ENCODE data around the gene PLA2G6. TPM values are rescaled to one million over a fixed set of nuclear protein-coding genes. Genes with fewer than 3 reads are reported as not detected.
"Not testable (repeated sequence)": the region's sequence is repeated elsewhere in the genome, so short reads cannot be mapped to it uniquely, and the experiment has no call there.

The PLA2G6 gene
- total RNA-seq, 3 donors from 2014 or later, result 41.1 to 68.1 (median 59.3) TPM

GRCh38 chr22:38180841-38181452 lies 683 bp downstream of the PLA2G6 start:
- peak in 1 of 2 donors; percentile 66 for DNase-seq (ENCODE audit: low spot score in 2 of 2)

GRCh38 chr22:38178605-38178937 lies 3.1 kb downstream of the PLA2G6 start:
- Histone ChIP-seq H3K4me1 (peaks cover 6 to 23% of the 10 kb centered on the region in 2 donors), H3K27ac (peak overlapping the region; percentile 96)
- H3K36me3 ChIP-seq; H3K27me3 ChIP-seq; H3K9me3 ChIP-seq; DNase-seq (ENCODE audit: low spot score in 2 of 2); H3K4me3 ChIP-seq; intact Hi-C loops (cut with DNase I; ENCODE audit: low total_unique reads): not testable (repeated sequence)

More at GRCh38 chr22:38180841-38181452, 683 bp downstream of the PLA2G6 start:
- Histone ChIP-seq H3K4me3 (peak overlapping the region; percentile 53 to 73 (median 55)), H3K9me3 (no peaks in the 10 kb centered on the region), H3K36me3 (no peaks in the 10 kb centered on the region), H3K4me1 (peaks cover 3 to 21% of the 10 kb centered on the region in 2 donors), H3K27me3 (no peaks in the 10 kb centered on the region), H3K27ac (peak overlapping the region; percentile 96)
- intact Hi-C loops (cut with DNase I; ENCODE audit: low total_unique reads), result no loop called here
- no peak for TF ChIP-seq POLR2A (IDR thresholded peaks at IDR 0.05)
- TF ChIP-seq POLR2AphosphoS5 (IDR thresholded peaks at IDR 0.05), result peak in 2 of 3 donors; percentile 14 to 23

GRCh38 chr22:38177926-38178604 lies 3.6 kb downstream of the PLA2G6 start:
- intact Hi-C loops (cut with DNase I; ENCODE audit: low total_unique reads), result no loop called here
- Histone ChIP-seq H3K27me3 (no peaks in the 10 kb centered on the region), H3K4me3 (peak overlapping the region in 1 of 3 donors; percentile 9), H3K27ac (peak overlapping the region; percentile 96), H3K4me1 (peaks cover 10 to 28% of the 10 kb centered on the region in 2 donors), H3K36me3 (no peaks in the 10 kb centered on the region), H3K9me3 (no peaks in the 10 kb centered on the region)
- TF ChIP-seq POLR2AphosphoS5 (IDR thresholded peaks at IDR 0.05) (peak; percentile 52 to 82 (median 71)), CTCF (IDR thresholded peaks at IDR 0.05) (peak in 1 of 3 donors; percentile 9), POLR2A (IDR thresholded peaks at IDR 0.05) (no peak)
- DNase-seq (ENCODE audit: low spot score in 2 of 2), result peak; percentile 68 to 87

- peaks cover 14 to 33% of the 10 kb centered on the region in 2 donors for H3K4me1 ChIP-seq
- H3K36me3 ChIP-seq; H3K4me3 ChIP-seq; H3K9me3 ChIP-seq; intact Hi-C loops (cut with DNase I; ENCODE audit: low total_unique reads); DNase-seq (ENCODE audit: low spot score in 2 of 2); H3K27me3 ChIP-seq: not testable (repeated sequence)
- peak overlapping the region; percentile 96 for H3K27ac ChIP-seq
These were observed 4.1 kb downstream of the PLA2G6 start for GRCh38 chr22:38177571-38177925.

- intact Hi-C loops (cut with DNase I; ENCODE audit: low total_unique reads), result no loop called here
- peak overlapping the region; percentile 96 for H3K27ac ChIP-seq
These were observed 4.6 kb downstream of the PLA2G6 start for GRCh38 chr22:38177044-38177443.

GRCh38 chr22:38176170-38176741 lies 5.4 kb downstream of the PLA2G6 start:
- peak; percentile 51 to 84 (median 77) for TF ChIP-seq POLR2AphosphoS5 (IDR thresholded peaks at IDR 0.05)
- TF ChIP-seq CTCF (IDR thresholded peaks at IDR 0.05), result no peak
- no peak for TF ChIP-seq POLR2A (IDR thresholded peaks at IDR 0.05)
- peak; percentile 88 to 93 for DNase-seq (ENCODE audit: low spot score in 2 of 2)
- Histone ChIP-seq H3K36me3 (no peaks in the 10 kb centered on the region), H3K27ac (peak overlapping the region; percentile 96), H3K4me1 (peaks cover 19 to 34% of the 10 kb centered on the region in 2 donors), H3K4me3 (no peak overlapping the region), H3K27me3 (no peaks in the 10 kb centered on the region), H3K9me3 (no peaks in the 10 kb centered on the region)
- intact Hi-C loops (cut with DNase I; ENCODE audit: low total_unique reads), result no loop called here

More at GRCh38 chr22:38177044-38177443, 4.6 kb downstream of the PLA2G6 start:
- TF ChIP-seq POLR2A (IDR thresholded peaks at IDR 0.05) (no peak), CTCF (IDR thresholded peaks at IDR 0.05) (no peak), POLR2AphosphoS5 (IDR thresholded peaks at IDR 0.05) (no peak)
- peaks cover 19 to 34% of the 10 kb centered on the region in 2 donors for H3K4me1 ChIP-seq
- H3K27me3 ChIP-seq, result no peaks in the 10 kb centered on the region
- no peaks in the 10 kb centered on the region for H3K36me3 ChIP-seq
- H3K9me3 ChIP-seq, result no peaks in the 10 kb centered on the region
- no peak for DNase-seq (ENCODE audit: low spot score in 2 of 2)
- no peak overlapping the region for H3K4me3 ChIP-seq

Data from breast epithelium (tissue), 4 donors.